IMR-90 (cell line): ENCODE measurements around the gene UFC1. TPM values are rescaled to one million over a fixed set of nuclear protein-coding genes. Genes with fewer than 3 reads are reported as not detected.

Experiments
- ATAC-seq: fragments of 200-7000 bp; cut with Tn5 transposase; 2 replicates; pipeline ENCODE4 v1.9.1; 2020; ENCODE audit warnings: low read depth, mild to moderate bottlenecking, moderate library complexity
- BruUV-seq: library from RNA; stranded (reverse); fragments of 400-500 nt; replicated peaks from 2 replicates; lab custom pipeline; 2021; lab: Mats Ljungman, UMichigan
- CTCF ChIA-PET: fragments of 300-600 bp; formaldehyde crosslinking; extraction: SDS; loops from one replicate; lab custom pipeline; 2021; ENCODE audit warnings: antibody characterized with exemption; lab: Yijun Ruan, JAX
- POLR2A ChIA-PET: fragments of 300-600 bp; sonication (Branson Sonifier 250); formaldehyde crosslinking; loops from one replicate; lab custom pipeline; 2022; ENCODE audit warnings: antibody characterized with exemption; ENCODE audit not compliant: unreplicated experiment; lab: Charles Lee
- DNase-seq: peaks from one replicate; pipeline ENCODE4 v3.0.0; 2013
- H2AFZ ChIP-seq: replicated peaks from 2 replicates; pipeline ENCODE3; 2013; ENCODE audit warnings: low read length, mild to moderate bottlenecking; ENCODE audit not compliant: poor library complexity
- H2AK5ac ChIP-seq: 2 replicates; pipeline ENCODE4 v1.6.1; 2013; ENCODE audit warnings: low read depth, low read length, inconsistent platforms
- H2AK9ac ChIP-seq: replicated peaks from 2 replicates; pipeline ENCODE3; 2013; ENCODE audit warnings: mild to moderate bottlenecking, low read depth, low read length, moderate library complexity; ENCODE audit not compliant: poor library complexity
- H2BK120ac ChIP-seq: 2 replicates; pipeline ENCODE4 v1.6.1; 2013; ENCODE audit warnings: low read depth, low read length, inconsistent platforms
- H2BK15ac ChIP-seq: 3 replicates; pipeline ENCODE4 v1.6.1; 2013; ENCODE audit warnings: low read depth, low read length, inconsistent platforms
- H2BK20ac ChIP-seq: 2 replicates; pipeline ENCODE4 v1.6.1; 2013; ENCODE audit warnings: low read depth, mild to moderate bottlenecking, inconsistent platforms, low read length, moderate library complexity
- H2BK5ac ChIP-seq: 2 replicates; pipeline ENCODE4 v1.6.1; 2013; ENCODE audit warnings: mild to moderate bottlenecking, low read depth, low read length, inconsistent platforms; ENCODE audit not compliant: poor library complexity, severe bottlenecking
- H3K14ac ChIP-seq: replicated peaks from 2 replicates; pipeline ENCODE4 v1.6.1; 2013; ENCODE audit warnings: low read depth, low read length, inconsistent platforms
- H3K18ac ChIP-seq: 2 replicates; pipeline ENCODE4 v1.6.1; 2013; ENCODE audit warnings: low read depth, low read length, control low read depth
- H3K23ac ChIP-seq: 2 replicates; pipeline ENCODE4 v1.6.1; 2013; ENCODE audit warnings: low read depth, low read length, inconsistent platforms
- H3K27ac ChIP-seq: 2 replicates; pipeline ENCODE4 v1.5.1; 2013; ENCODE audit warnings: mild to moderate bottlenecking, control low read depth, low read length; ENCODE audit not compliant: insufficient read depth
- H3K27me3 ChIP-seq: 2 replicates; pipeline ENCODE4 v1.6.1; 2013; ENCODE audit warnings: low read length; ENCODE audit not compliant: control insufficient read depth, insufficient read depth
- H3K36me3 ChIP-seq: 2 replicates; pipeline ENCODE4 v1.6.1; 2013; ENCODE audit warnings: low read length, mixed read lengths; ENCODE audit not compliant: control insufficient read depth, insufficient read depth
- H3K4ac ChIP-seq: 2 replicates; pipeline ENCODE4 v1.6.1; 2013; ENCODE audit warnings: low read depth, low read length, inconsistent platforms
- H3K4me1 ChIP-seq: 2 replicates; pipeline ENCODE4 v1.6.1; 2013; ENCODE audit warnings: low read length, mixed read lengths; ENCODE audit not compliant: control insufficient read depth, insufficient read depth
- H3K4me2 ChIP-seq: 2 replicates; pipeline ENCODE4 v1.6.1; 2013; ENCODE audit warnings: low read depth, mild to moderate bottlenecking, control low read depth, low read length, moderate library complexity
- H3K4me3 ChIP-seq: 2 replicates; pipeline ENCODE4 v1.5.1; 2013; ENCODE audit warnings: low read depth, mild to moderate bottlenecking, control low read depth, low read length, moderate library complexity; ENCODE audit not compliant: insufficient read depth
- H3K56ac ChIP-seq: 2 replicates; pipeline ENCODE4 v1.6.1; 2013; ENCODE audit warnings: low read length, inconsistent platforms; ENCODE audit not compliant: insufficient read depth; ENCODE audit errors: extremely low read depth
- H3K79me1 ChIP-seq, 2 experiments: 2 replicates each; pipeline ENCODE4 v1.6.1; 2013; ENCODE audit warnings: low read length in 2 of 2, inconsistent platforms in 1 of 2, low read depth in 1 of 2
- H3K9ac ChIP-seq: 2 replicates; pipeline ENCODE4 v1.6.1; 2013; ENCODE audit warnings: low read depth, low read length, control low read depth
- H3K9me1 ChIP-seq: 2 replicates; pipeline ENCODE4 v1.6.1; 2013; ENCODE audit warnings: low read length, inconsistent platforms; ENCODE audit not compliant: insufficient read depth
- H3K9me3 ChIP-seq: 2 replicates; pipeline ENCODE4 v1.6.1; 2013; ENCODE audit warnings: low read length; ENCODE audit not compliant: control insufficient read depth, insufficient read depth
- H4K20me1 ChIP-seq: 2 replicates; pipeline ENCODE4 v1.6.1; 2013; ENCODE audit warnings: low read length, inconsistent platforms; ENCODE audit not compliant: insufficient read depth
- H4K5ac ChIP-seq: 2 replicates; pipeline ENCODE4 v1.6.1; 2013; ENCODE audit warnings: mild to moderate bottlenecking, low read depth, low read length, control low read depth
- H4K8ac ChIP-seq, 2 experiments: 2 replicates each; pipeline ENCODE4 v1.6.1; 2013; ENCODE audit warnings: low read depth in 2 of 2, low read length in 2 of 2, control low read depth in 1 of 2, inconsistent platforms in 1 of 2
- H4K91ac ChIP-seq: 2 replicates; pipeline ENCODE4 v1.6.1; 2013; ENCODE audit warnings: low read depth, low read length, inconsistent platforms; ENCODE audit not compliant: insufficient read depth
- MXI1 ChIP-seq: IDR thresholded peaks from 2 replicates; pipeline ENCODE4 v1.6.1; 2012; ENCODE audit warnings: low read depth, mild to moderate bottlenecking, low read length, moderate library complexity, borderline replicate concordance
- POLR2A ChIP-seq: IDR thresholded peaks from 2 replicates; pipeline ENCODE4 v1.6.1; 2012; ENCODE audit warnings: mild to moderate bottlenecking, low read depth, low read length
- RCOR1 ChIP-seq: IDR thresholded peaks from 2 replicates; pipeline ENCODE4 v1.6.1; 2012; ENCODE audit warnings: mild to moderate bottlenecking, low read length, improper control_type of control experiment; ENCODE audit not compliant: insufficient replicate concordance
- RFX5 ChIP-seq: IDR thresholded peaks from 2 replicates; pipeline ENCODE4 v1.8.0; 2012; ENCODE audit warnings: low read depth, mild to moderate bottlenecking, low read length, moderate library complexity
- WGBS, 2 experiments: methylation state at CpG; one replicate each; pipeline versions ENCODE4 v1.1.5 to v1.1.7; 2013; ENCODE audit warnings: missing lambda C conversion rate in 2 of 2; ENCODE audit not compliant: insufficient read length in 1 of 2; ENCODE audit errors: extremely low coverage in 2 of 2; 5-methylcytosine and 5-hydroxymethylcytosine counted together
- dilution Hi-C: fragments of 300-500 bp; cut with HindIII; formaldehyde crosslinking; loops from one replicate; pipeline ENCODE4 v1.14.3; 2018; ENCODE audit warnings: low sequenced_read_pairs; ENCODE audit not compliant: unreplicated experiment
- in situ Hi-C: fragments of 300-500 bp; cut with MboI; formaldehyde crosslinking; loops from 3 replicates; pipeline ENCODE4 v1.14.3; 2019; ENCODE audit warnings: low sequenced_read_pairs, inconsistent platforms, mixed read lengths
- intact Hi-C: fragments of 100-400 bp; cut with micrococcal nuclease; formaldehyde crosslinking; loops from 2 replicates; pipeline ENCODE4 v1.10.0; 2022
- polyA plus RNA-seq, 3 experiments: library from polyadenylated mRNA; depleted of rRNA; stranded (reverse); fragments of >200 nt; gene quantifications; 2 replicates each; pipeline ENCODE4 v1.2.3, GENCODE V29; 2012; ENCODE audit warnings: low replicate concordance in 1 of 3
- total RNA-seq: library from RNA; depleted of rRNA; stranded (reverse); fragments of >200 nt; gene quantifications from 2 replicates; pipeline ENCODE4 v1.2.3, GENCODE V29; 2012

Gene UFC1
- total and polyA plus RNA-seq, 2 of the 4 experiments (the other 2 are of a cell fraction) = 134 to 140 TPM

DNA sequence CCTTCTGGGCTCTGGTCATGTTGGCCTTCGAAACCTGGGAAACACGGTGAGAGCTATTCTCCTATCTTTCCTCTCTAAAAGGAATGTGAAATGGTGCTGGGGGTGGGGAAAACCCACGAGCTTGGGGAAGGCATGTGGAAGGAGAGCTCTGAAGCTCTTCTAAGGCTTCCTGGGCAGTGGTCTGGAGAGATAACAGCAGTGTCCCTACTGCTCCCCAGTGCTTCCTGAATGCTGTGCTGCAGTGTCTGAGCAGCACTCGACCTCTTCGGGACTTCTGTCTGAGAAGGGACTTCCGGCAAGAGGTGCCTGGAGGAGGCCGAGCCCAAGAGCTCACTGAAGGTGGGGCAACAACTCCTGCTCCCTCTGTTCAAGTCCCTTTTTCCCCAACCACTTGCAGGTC is 8.3 kb downstream of the UFC1 start:
- dilution Hi-C loops (no loop called here), in situ Hi-C loops (no loop called here)
- POLR2A ChIA-PET = no interaction called here

More for the DNA sequence above, 8.3 kb downstream of the UFC1 start:
- Histone ChIP-seq H2BK5ac (no peak overlapping the region), H2BK20ac (no peak overlapping the region), H2AK9ac (no peak overlapping the region), H2BK120ac (no peak overlapping the region), H3K79me1 (peaks cover 16 to 34% of the 10 kb centered on the region in 2 experiments), H4K91ac (no peak overlapping the region), H3K9ac (no peak overlapping the region), H3K23ac (no peak overlapping the region), H3K27me3 (no peaks in the 10 kb centered on the region), H2AFZ (no peak overlapping the region), H4K5ac (no peak overlapping the region), H3K4me3 (no peak overlapping the region), H4K8ac (no peak overlapping the region), H3K9me3 (no peaks in the 10 kb centered on the region), H3K36me3 (peaks cover 33% of the 10 kb centered on the region), H2BK15ac (no peak overlapping the region), H3K4ac (no peak overlapping the region), H3K4me2 (no peak overlapping the region), H4K20me1 (no peaks in the 10 kb centered on the region), H3K27ac (no peak overlapping the region), H3K56ac (no peak overlapping the region), H3K9me1 (peaks cover 9% of the 10 kb centered on the region), H3K14ac (no peak overlapping the region), H2AK5ac (no peak overlapping the region), H3K18ac (no peak overlapping the region), H3K4me1 (peaks cover 7% of the 10 kb centered on the region)
- CTCF ChIA-PET = no interaction called here
- intact Hi-C loops = no loop called here
- DNase-seq = no peak
- no TSS peak for BruUV-seq
- ATAC-seq = no peak
- TF ChIP-seq RCOR1 = no peak
- TF ChIP-seq RFX5 = no peak
- no peak for TF ChIP-seq POLR2A
- TF ChIP-seq MXI1 = no peak
- WGBS, 2 experiments = 88% methylated on average over 4 of the region's 7 CpGs; no CpG with 5 or more reads in 1 of the 2 experiments
